Breast epithelium (tissue), 3 donors: ENCODE measurements around the gene CDC5L.

ENCODE experiments used
- POLR2AphosphoS5 ChIP-seq, 3 donors: sonication (generic); formaldehyde crosslinking; IDR thresholded peaks; one replicate each; pipeline ENCODE4 v1.6.1; 2017; ENCODE audit warnings: antibody characterized with exemption in 3 of 3
- TF ChIP-seq, protein P1 (sequence below), 3 donors: fragments of 450-650 bp; IDR thresholded peaks; one replicate each; pipeline ENCODE4 v1.5.1; 2016 to 2017; ENCODE audit warnings: antibody characterized with exemption in 3 of 3, mild to moderate bottlenecking in 3 of 3, moderate library complexity in 3 of 3

GRCh38 chr6:44471271-44471981 is 83.9 kb downstream of the CDC5L start:
- TF ChIP-seq, protein P1, sequence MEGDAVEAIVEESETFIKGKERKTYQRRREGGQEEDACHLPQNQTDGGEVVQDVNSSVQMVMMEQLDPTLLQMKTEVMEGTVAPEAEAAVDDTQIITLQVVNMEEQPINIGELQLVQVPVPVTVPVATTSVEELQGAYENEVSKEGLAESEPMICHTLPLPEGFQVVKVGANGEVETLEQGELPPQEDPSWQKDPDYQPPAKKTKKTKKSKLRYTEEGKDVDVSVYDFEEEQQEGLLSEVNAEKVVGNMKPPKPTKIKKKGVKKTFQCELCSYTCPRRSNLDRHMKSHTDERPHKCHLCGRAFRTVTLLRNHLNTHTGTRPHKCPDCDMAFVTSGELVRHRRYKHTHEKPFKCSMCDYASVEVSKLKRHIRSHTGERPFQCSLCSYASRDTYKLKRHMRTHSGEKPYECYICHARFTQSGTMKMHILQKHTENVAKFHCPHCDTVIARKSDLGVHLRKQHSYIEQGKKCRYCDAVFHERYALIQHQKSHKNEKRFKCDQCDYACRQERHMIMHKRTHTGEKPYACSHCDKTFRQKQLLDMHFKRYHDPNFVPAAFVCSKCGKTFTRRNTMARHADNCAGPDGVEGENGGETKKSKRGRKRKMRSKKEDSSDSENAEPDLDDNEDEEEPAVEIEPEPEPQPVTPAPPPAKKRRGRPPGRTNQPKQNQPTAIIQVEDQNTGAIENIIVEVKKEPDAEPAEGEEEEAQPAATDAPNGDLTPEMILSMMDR (IDR thresholded peaks at IDR 0.05) = no peak
- no peak for TF ChIP-seq POLR2AphosphoS5 (IDR thresholded peaks at IDR 0.05)
